Erythroblast (primary cell): ENCODE measurements around the gene RFC5.

ENCODE experiments used
- GATA1 ChIP-seq: IDR thresholded peaks from 2 replicates; pipeline ENCODE4 v1.6.1; 2011; ENCODE audit warnings: low read depth, mild to moderate bottlenecking, control low read depth, low read length, moderate library complexity
- POLR2A ChIP-seq: IDR thresholded peaks from 2 replicates; pipeline ENCODE4 v1.6.1; 2011; ENCODE audit warnings: mild to moderate bottlenecking, low read length

- TF ChIP-seq GATA1 = no peak
- TF ChIP-seq POLR2A = no peak
These were observed 27.6 kb downstream of the RFC5 start for GRCh38 chr12:118044075-118044474.
